Measurements from ENCODE around the gene KCND3.

KCND3 gene

GRCh38 chr1:111981090-111981489 is 8.4 kb downstream of the KCND3 start:
- no peak for TF ChIP-seq REST (IDR thresholded peaks at IDR 0.05; ENCODE audit: insufficient read depth in 1 of 2, low read depth in 2 of 2, low read length in 2 of 2)
- no peak for TF ChIP-seq FOXP2 (optimal IDR thresholded peaks at IDR 0.05; ENCODE audit: borderline replicate concordance, extremely low read depth, extremely low read length, insufficient read depth)
- no peak for TF ChIP-seq SIN3A (IDR thresholded peaks at IDR 0.05; ENCODE audit: borderline replicate concordance, insufficient read depth, low read length)
- no peak for TF ChIP-seq TAF1 (IDR thresholded peaks at IDR 0.05; ENCODE audit: borderline replicate concordance, insufficient read depth, low read length)
- no peak for TF ChIP-seq POLR2AphosphoS5 (IDR thresholded peaks at IDR 0.05; ENCODE audit: low read depth, low read length)

GRCh38 chr1:111980686-111981085 is 8.8 kb downstream of the KCND3 start:
- TF ChIP-seq REST (IDR thresholded peaks at IDR 0.05; ENCODE audit: insufficient read depth in 1 of 2, low read depth in 2 of 2, low read length in 2 of 2), result no peak
- TF ChIP-seq TAF1 (IDR thresholded peaks at IDR 0.05; ENCODE audit: borderline replicate concordance, insufficient read depth, low read length), result no peak
- TF ChIP-seq SIN3A (IDR thresholded peaks at IDR 0.05; ENCODE audit: borderline replicate concordance, insufficient read depth, low read length), result no peak
- no peak for TF ChIP-seq FOXP2 (optimal IDR thresholded peaks at IDR 0.05; ENCODE audit: borderline replicate concordance, extremely low read depth, extremely low read length, insufficient read depth)
- no peak for TF ChIP-seq POLR2AphosphoS5 (IDR thresholded peaks at IDR 0.05; ENCODE audit: low read depth, low read length)

- TF ChIP-seq TAF1 (IDR thresholded peaks at IDR 0.05; ENCODE audit: borderline replicate concordance, insufficient read depth, low read length) (no peak), POLR2AphosphoS5 (IDR thresholded peaks at IDR 0.05; ENCODE audit: low read depth, low read length) (no peak), SIN3A (IDR thresholded peaks at IDR 0.05; ENCODE audit: borderline replicate concordance, insufficient read depth, low read length) (no peak), REST (IDR thresholded peaks at IDR 0.05; ENCODE audit: insufficient read depth in 1 of 2, low read depth in 2 of 2, low read length in 2 of 2) (no peak), FOXP2 (optimal IDR thresholded peaks at IDR 0.05; ENCODE audit: borderline replicate concordance, extremely low read depth, extremely low read length, insufficient read depth) (no peak)
Observed at GRCh38 chr1:111978695-111979094, 10.8 kb downstream of the KCND3 start.

GRCh38 chr1:111977378-111977777 is 12.1 kb downstream of the KCND3 start:
- TF ChIP-seq POLR2AphosphoS5 (IDR thresholded peaks at IDR 0.05; ENCODE audit: low read depth, low read length) (no peak), REST (IDR thresholded peaks at IDR 0.05; ENCODE audit: insufficient read depth in 1 of 2, low read depth in 2 of 2, low read length in 2 of 2) (no peak), FOXP2 (optimal IDR thresholded peaks at IDR 0.05; ENCODE audit: borderline replicate concordance, extremely low read depth, extremely low read length, insufficient read depth) (no peak), SIN3A (IDR thresholded peaks at IDR 0.05; ENCODE audit: borderline replicate concordance, insufficient read depth, low read length) (no peak), TAF1 (IDR thresholded peaks at IDR 0.05; ENCODE audit: borderline replicate concordance, insufficient read depth, low read length) (no peak)

GRCh38 chr1:111976842-111977241 is 12.6 kb downstream of the KCND3 start:
- TF ChIP-seq POLR2AphosphoS5 (IDR thresholded peaks at IDR 0.05; ENCODE audit: low read depth, low read length) (no peak), FOXP2 (optimal IDR thresholded peaks at IDR 0.05; ENCODE audit: borderline replicate concordance, extremely low read depth, extremely low read length, insufficient read depth) (no peak), TAF1 (IDR thresholded peaks at IDR 0.05; ENCODE audit: borderline replicate concordance, insufficient read depth, low read length) (no peak)

Measured in PFSK-1 (cell line).